ENCODE measurements around the gene COPS8. TPM values are rescaled to one million over a fixed set of nuclear protein-coding genes. Genes with fewer than 3 reads are reported as not detected.

The COPS8 gene
- total RNA-seq, 2 experiments from 2014 or later: 43.4 to 50.1 TPM

- Mint-ChIP-seq H3K4me1 (no peaks in the 10 kb centered on the region), H3K4me3 (no peak overlapping the region), H3K9me3 (no peaks in the 10 kb centered on the region), H3K27me3 (no peaks in the 10 kb centered on the region), H3K36me3 (ENCODE audit: low read depth) (no peaks in the 10 kb centered on the region), H3K27ac (no peak overlapping the region)
- ChIA-PET POLR2A (no interaction called here), CTCF (interaction anchor here (0.8 to 2.1 kb wide), 5 partner anchors 12 to 450 kb away, joined by 3 to 5 read pairs (median 3); no protein-coding TSS in a partner anchor)
- DNase-seq: peak; percentile 49
Measured at GRCh38 chr2:237122214-237122666, 36.6 kb downstream of the COPS8 start.

DNA sequence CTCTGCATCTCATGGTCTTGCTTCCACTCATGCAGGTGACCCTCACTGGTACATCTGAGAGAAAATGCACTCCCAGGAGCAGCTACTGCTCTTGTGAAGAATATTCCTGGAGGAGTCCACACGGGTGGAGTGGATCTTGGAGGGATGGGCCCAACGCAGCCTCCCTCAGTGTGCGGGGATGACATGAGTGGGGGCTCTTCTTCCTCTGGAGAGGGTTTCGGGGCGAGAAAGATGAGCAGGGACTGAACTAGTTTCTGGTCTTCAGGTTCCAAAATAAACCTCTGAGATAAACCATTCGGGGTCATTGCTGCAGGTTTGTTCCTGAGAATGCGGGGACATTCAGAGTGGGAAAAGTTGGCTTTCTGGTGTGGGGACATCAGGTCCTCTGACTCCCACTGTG is 39.1 kb downstream of the COPS8 start:
- H3K36me3 Mint-ChIP-seq (ENCODE audit: low read depth): no peaks in the 10 kb centered on the region
- CTCF ChIA-PET: interaction anchor here (1.3 to 1.7 kb wide), 2 partner anchors 9 to 447 kb away, joined by 3 to 6 read pairs; no protein-coding TSS in a partner anchor
- no peaks in the 10 kb centered on the region for H3K4me1 Mint-ChIP-seq
- H3K4me3 Mint-ChIP-seq: no peak overlapping the region
- POLR2A ChIA-PET: no interaction called here
- H3K9me3 Mint-ChIP-seq: no peaks in the 10 kb centered on the region
- no peak for DNase-seq
- H3K27ac Mint-ChIP-seq: no peak overlapping the region
- no peaks in the 10 kb centered on the region for H3K27me3 Mint-ChIP-seq

DNA sequence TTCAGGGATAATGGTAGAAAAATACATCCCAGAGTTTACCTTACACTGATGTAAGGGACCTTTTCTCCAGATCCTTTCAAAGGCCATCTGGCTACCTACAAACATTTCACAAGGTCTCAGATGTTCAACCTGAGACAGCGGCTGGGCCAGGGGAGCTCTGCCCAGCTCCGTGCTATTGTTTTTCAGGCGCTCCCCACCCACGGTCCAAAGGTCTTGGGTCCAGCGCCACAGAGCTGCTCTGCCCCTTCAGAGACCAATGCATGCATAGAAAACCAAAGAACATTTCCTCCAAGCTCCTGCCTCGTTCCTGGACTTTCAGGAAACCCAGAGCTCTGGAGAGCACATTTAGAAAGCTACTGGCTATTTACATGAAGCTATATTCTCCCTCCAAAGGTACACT is 40.3 kb downstream of the COPS8 start:
- no peak overlapping the region for H3K27ac Mint-ChIP-seq
- DNase-seq: no peak
- CTCF ChIA-PET: no interaction called here
- POLR2A ChIA-PET: no interaction called here
- no peak overlapping the region for H3K4me3 Mint-ChIP-seq
- H3K9me3 Mint-ChIP-seq: no peaks in the 10 kb centered on the region
- no peaks in the 10 kb centered on the region for H3K27me3 Mint-ChIP-seq
- no peaks in the 10 kb centered on the region for H3K4me1 Mint-ChIP-seq
- no peaks in the 10 kb centered on the region for H3K36me3 Mint-ChIP-seq (ENCODE audit: low read depth)

GRCh38 chr2:237126519-237127174 is 41.0 kb downstream of the COPS8 start:
- CTCF ChIA-PET: no interaction called here

DNA sequence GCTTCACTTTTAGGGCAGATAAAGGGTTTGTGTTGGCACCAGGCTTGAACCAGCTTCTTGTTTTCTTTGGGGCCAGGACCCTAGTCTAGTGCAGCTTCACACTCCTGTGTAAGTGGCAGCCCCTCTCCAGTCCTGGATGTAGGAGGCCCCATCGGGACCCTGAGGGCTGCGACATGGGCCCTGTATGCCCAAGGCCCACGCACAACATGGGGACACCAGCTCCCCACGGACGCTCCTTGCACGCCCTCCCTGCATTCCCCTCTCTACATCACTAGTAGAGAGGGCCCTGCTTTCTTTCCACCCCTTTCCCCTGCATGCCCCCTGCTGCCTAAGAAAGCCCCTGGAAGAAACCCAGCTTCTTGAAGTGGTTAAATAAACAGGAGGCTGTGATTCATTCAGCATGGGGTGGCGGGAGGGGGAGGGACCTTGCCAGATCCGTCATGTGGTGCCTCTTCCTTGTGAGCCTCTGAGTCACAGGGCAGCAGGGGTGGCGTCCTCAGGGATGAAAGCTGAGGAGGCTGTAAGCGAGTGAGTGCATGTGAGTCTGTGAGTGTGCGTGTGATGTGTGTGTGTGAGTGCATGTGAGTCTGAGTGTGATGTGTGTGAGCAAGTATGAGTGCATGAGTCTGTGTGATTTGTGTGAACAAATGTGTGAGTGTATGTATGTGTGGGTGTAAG is 42.5 kb downstream of the COPS8 start:
- DNase-seq: no peak
- Mint-ChIP-seq H3K27me3 (no peaks in the 10 kb centered on the region), H3K27ac (no peak overlapping the region), H3K4me3 (no peak overlapping the region), H3K36me3 (ENCODE audit: low read depth) (no peaks in the 10 kb centered on the region), H3K4me1 (no peaks in the 10 kb centered on the region), H3K9me3 (no peaks in the 10 kb centered on the region)
- CTCF ChIA-PET: interaction anchor here (0.7 kb wide), 1 partner anchor 347 kb away, joined by 3 read pairs; no protein-coding TSS in a partner anchor
- POLR2A ChIA-PET: no interaction called here

More at GRCh38 chr2:237126519-237127174, 41.0 kb downstream of the COPS8 start:
- POLR2A ChIA-PET: no interaction called here
- no peaks in the 10 kb centered on the region for H3K9me3 Mint-ChIP-seq
- no peaks in the 10 kb centered on the region for H3K27me3 Mint-ChIP-seq
- no peak overlapping the region for H3K27ac Mint-ChIP-seq
- H3K4me1 Mint-ChIP-seq: no peaks in the 10 kb centered on the region
- no peaks in the 10 kb centered on the region for H3K36me3 Mint-ChIP-seq (ENCODE audit: low read depth)
- no peak for DNase-seq
- H3K4me3 Mint-ChIP-seq: no peak overlapping the region

GRCh38 chr2:237128845-237129592 is 43.3 kb downstream of the COPS8 start:
- Mint-ChIP-seq H3K9me3 (no peaks in the 10 kb centered on the region), H3K27me3 (no peaks in the 10 kb centered on the region), H3K4me1 (no peaks in the 10 kb centered on the region), H3K36me3 (ENCODE audit: low read depth) (no peaks in the 10 kb centered on the region), H3K4me3 (no peak overlapping the region), H3K27ac (no peak overlapping the region)
- ChIA-PET CTCF (no interaction called here), POLR2A (no interaction called here)
- no peak for DNase-seq

DNA sequence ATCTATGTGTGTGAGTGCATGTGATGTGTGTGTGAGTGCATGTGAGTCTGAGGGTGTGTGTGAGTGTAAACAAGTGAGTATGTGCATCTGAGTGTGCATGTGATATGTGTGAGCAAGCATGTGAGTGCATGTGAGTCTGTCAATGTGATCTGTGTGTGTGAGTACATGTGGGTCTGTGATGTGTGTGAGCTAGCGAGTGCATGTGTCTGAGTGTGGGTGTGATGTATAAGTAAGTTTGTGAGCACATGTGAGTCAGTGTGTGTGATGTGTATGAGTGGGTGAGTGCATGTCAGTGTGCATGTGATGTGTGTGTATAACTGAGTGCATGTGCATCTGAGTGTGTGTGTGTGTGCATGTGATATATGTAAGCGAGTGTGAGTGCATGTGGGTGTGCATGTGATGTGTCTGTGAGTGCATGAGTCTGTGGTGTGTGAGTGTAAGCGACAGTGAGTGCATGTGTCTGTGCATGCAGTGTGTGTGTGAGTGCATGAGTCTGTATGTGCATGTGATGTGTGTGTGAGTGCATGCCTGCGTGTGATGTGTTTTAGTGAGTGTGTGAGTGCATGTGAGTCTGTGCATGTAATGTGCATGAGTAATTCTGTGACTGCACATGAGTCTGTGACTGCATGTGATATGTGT is 44.1 kb downstream of the COPS8 start:
- H3K9me3 Mint-ChIP-seq: no peaks in the 10 kb centered on the region
- H3K27me3 Mint-ChIP-seq: no peaks in the 10 kb centered on the region
- no peaks in the 10 kb centered on the region for H3K36me3 Mint-ChIP-seq (ENCODE audit: low read depth)
- POLR2A ChIA-PET: no interaction called here
- no peak for DNase-seq
- H3K4me3 Mint-ChIP-seq: no peak overlapping the region
- no peaks in the 10 kb centered on the region for H3K4me1 Mint-ChIP-seq
- CTCF ChIA-PET: no interaction called here
- H3K27ac Mint-ChIP-seq: no peak overlapping the region

GRCh38 chr2:237130562-237131421 is 45.1 kb downstream of the COPS8 start:
- Mint-ChIP-seq H3K9me3 (no peaks in the 10 kb centered on the region), H3K36me3 (ENCODE audit: low read depth) (no peaks in the 10 kb centered on the region), H3K4me1 (no peaks in the 10 kb centered on the region), H3K27ac (no peak overlapping the region), H3K4me3 (no peak overlapping the region), H3K27me3 (no peaks in the 10 kb centered on the region)
- CTCF ChIA-PET: no interaction called here
- POLR2A ChIA-PET: no interaction called here
- no peak for DNase-seq

DNA sequence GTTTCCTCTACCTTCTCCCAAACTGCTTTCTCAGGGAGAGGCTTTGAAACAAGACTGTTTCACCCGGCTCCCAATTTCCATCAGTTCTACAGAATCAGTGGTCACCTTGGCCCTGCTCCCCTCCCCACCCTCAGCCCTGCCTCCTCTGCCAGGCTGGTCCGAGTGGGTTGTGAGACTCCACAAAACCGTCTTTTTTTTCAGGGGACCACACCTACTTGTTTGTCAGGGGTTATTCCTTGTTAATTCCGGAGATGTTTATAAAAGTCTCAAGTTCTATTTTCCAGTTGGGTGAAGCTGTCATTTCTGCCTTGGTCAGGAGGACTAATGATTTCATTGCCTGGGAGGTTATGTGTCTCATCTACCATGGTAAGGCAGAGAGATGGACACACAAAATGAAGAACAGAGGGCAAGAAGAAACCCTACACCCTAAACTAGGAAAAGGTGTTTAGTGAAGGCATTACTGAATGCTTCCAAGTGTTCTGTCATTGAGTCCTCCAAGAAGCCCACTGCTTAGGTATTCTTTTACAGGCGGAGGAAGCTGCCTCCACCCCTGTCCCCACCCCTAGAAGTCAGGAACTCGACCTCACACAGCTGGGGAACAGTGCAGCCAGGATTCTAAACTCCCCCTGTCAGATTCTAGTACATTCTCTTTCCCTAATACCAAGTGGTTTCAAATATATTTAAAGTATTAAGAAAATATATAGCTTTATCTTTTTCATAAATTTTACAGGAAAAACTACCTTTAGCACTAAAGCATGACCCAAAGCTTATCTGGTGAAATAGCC is 46.3 kb downstream of the COPS8 start:
- no peak overlapping the region for H3K27ac Mint-ChIP-seq
- POLR2A ChIA-PET: no interaction called here
- CTCF ChIA-PET: interaction anchor here (1.0 kb wide), 1 partner anchor 11 kb away, joined by 3 read pairs; no protein-coding TSS in a partner anchor
- no peak overlapping the region for H3K4me3 Mint-ChIP-seq
- no peaks in the 10 kb centered on the region for H3K27me3 Mint-ChIP-seq
- no peaks in the 10 kb centered on the region for H3K4me1 Mint-ChIP-seq
- no peaks in the 10 kb centered on the region for H3K9me3 Mint-ChIP-seq
- no peak for DNase-seq
- H3K36me3 Mint-ChIP-seq (ENCODE audit: low read depth): no peaks in the 10 kb centered on the region

GRCh38 chr2:237132799-237133198 is 47.1 kb downstream of the COPS8 start:
- no peaks in the 10 kb centered on the region for H3K27me3 Mint-ChIP-seq

DNA sequence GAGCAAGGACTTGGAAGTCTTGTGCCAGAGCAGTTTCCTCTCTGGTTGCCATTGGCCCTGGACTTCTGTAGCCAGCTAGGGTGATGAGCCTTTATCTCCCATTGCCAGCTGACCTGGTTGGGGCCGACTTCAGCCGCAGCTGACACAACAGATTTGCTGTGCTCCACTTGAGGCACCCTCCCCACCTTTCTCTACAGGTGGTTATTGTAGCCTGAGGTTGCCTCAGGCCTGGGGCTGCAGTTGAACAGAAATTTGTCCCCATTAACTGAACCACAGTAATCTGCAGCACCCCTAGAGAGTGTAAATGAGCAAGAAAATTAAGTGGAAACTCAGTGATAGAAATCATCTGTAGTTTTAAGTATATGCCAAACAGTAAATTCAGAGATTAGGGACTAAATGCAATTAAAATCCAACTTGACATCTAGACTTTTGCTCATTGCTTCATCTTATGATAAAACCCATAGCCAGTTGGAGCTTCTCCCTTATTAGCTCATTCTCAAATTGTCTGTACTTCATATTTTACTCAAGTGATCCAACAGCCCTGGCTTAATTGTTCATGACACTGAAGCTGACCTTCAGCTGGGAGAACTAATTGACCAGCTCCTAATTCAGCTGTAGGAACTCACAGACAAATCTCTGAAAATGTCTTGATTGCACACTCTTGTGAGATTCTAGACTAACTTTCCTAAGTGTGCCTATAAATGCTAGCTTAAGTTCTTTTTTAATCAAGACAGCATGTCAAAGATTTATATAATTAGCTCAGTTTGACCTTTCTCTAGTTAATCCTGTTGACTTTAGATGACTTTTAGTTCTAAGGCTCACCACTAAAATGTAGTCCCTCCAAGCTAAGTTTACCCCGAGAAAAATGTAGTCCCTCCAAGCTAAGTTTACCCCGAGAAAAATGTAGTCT is 48.9 kb downstream of the COPS8 start:
- Mint-ChIP-seq H3K9me3 (no peaks in the 10 kb centered on the region), H3K27me3 (no peaks in the 10 kb centered on the region)
- POLR2A ChIA-PET: no interaction called here

More at GRCh38 chr2:237132799-237133198, 47.1 kb downstream of the COPS8 start:
- Mint-ChIP-seq H3K4me3 (no peak overlapping the region), H3K27ac (no peak overlapping the region), H3K36me3 (ENCODE audit: low read depth) (no peaks in the 10 kb centered on the region), H3K4me1 (no peaks in the 10 kb centered on the region), H3K9me3 (no peaks in the 10 kb centered on the region)
- DNase-seq: no peak
- CTCF ChIA-PET: interaction anchor here (1.0 kb wide), 2 partner anchors 8 to 12 kb away, joined by 3 read pairs; no protein-coding TSS in a partner anchor
- POLR2A ChIA-PET: no interaction called here

More for the DNA sequence above, 48.9 kb downstream of the COPS8 start:
- Mint-ChIP-seq H3K36me3 (ENCODE audit: low read depth) (no peaks in the 10 kb centered on the region), H3K27ac (no peak overlapping the region), H3K4me3 (no peak overlapping the region), H3K4me1 (no peaks in the 10 kb centered on the region)
- CTCF ChIA-PET: interaction anchor here (1.3 kb wide), 1 partner anchor 12 kb away, joined by 4 read pairs; no protein-coding TSS in a partner anchor
- no peak for DNase-seq
